Esophagus muscularis mucosa (tissue), 4 donors: ENCODE measurements around the gene CLCN3.

Experiments used
- CTCF ChIP-seq, 3 experiments: fragments of 200-600 bp in 2 of 3; fragments of 450-650 bp in 1 of 3; sonication (generic) in 2 of 3; IDR thresholded peaks; one replicate each; pipeline ENCODE4 v1.5.1; 2017 to 2019; ENCODE audit warnings: antibody characterized with exemption in 3 of 3, mild to moderate bottlenecking in 2 of 3, moderate library complexity in 1 of 3
- EP300 ChIP-seq: sonication (generic); formaldehyde crosslinking; IDR thresholded peaks from one replicate; pipeline ENCODE4 v1.6.1; 2017; ENCODE audit warnings: antibody characterized with exemption
- POLR2A ChIP-seq: fragments of 450-650 bp; IDR thresholded peaks from one replicate; pipeline ENCODE4 v1.6.1; 2017; ENCODE audit warnings: antibody characterized with exemption, moderate library complexity, mild to moderate bottlenecking, low read depth
- POLR2AphosphoS5 ChIP-seq, 2 donors: sonication (generic); formaldehyde crosslinking; IDR thresholded peaks; one replicate each; pipeline ENCODE4 v1.6.1; 2017; ENCODE audit warnings: antibody characterized with exemption in 2 of 2

GRCh38 chr4:169658196-169658595, 37.8 kb downstream of the CLCN3 start:
- TF ChIP-seq CTCF (IDR thresholded peaks at IDR 0.05) = no peak
- TF ChIP-seq EP300 = no peak
- no peak for TF ChIP-seq POLR2AphosphoS5 (IDR thresholded peaks at IDR 0.05)
- no peak for TF ChIP-seq POLR2A
